OCI-LY1 (cell line): ENCODE data around the gene ZNF653.

ENCODE experiments used
- EZH2 ChIP-seq: fragments of 200-600 bp; sonication (generic), shearing (Covaris generic); IDR thresholded peaks from 2 replicates; pipeline ENCODE4 v1.8.0; 2017; ENCODE audit warnings: borderline replicate concordance, mixed run types, mild to moderate bottlenecking, antibody characterized with exemption, low read length, moderate library complexity, mixed read lengths
- TF ChIP-seq, protein P1 (sequence below): fragments of 200-600 bp; sonication (generic), shearing (Covaris generic); IDR thresholded peaks from 2 replicates; pipeline ENCODE4 v1.5.1; 2017; ENCODE audit warnings: mild to moderate bottlenecking, antibody characterized with exemption, low read length, moderate library complexity, mixed read lengths

DNA sequence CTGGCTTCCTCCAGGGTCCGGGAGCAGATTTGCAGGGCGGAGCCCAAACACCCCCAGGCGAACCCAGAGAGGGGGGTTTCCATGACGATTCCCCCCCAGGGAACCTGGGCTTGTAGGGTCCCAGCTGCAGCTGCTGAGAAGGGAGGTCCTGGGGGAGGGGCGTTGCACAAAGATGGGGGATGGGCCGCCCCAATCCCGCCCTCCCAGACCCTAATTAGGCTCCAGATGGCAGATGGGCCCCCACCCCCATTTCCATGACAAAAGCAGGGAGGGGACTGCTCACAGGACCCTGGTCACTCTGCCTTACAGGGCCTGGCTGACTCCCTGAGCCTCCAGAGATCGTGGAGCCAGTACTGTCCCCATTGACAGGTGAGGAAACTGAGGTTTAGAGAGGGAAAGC is 40.0 kb downstream of the ZNF653 start:
- TF ChIP-seq, protein P1, sequence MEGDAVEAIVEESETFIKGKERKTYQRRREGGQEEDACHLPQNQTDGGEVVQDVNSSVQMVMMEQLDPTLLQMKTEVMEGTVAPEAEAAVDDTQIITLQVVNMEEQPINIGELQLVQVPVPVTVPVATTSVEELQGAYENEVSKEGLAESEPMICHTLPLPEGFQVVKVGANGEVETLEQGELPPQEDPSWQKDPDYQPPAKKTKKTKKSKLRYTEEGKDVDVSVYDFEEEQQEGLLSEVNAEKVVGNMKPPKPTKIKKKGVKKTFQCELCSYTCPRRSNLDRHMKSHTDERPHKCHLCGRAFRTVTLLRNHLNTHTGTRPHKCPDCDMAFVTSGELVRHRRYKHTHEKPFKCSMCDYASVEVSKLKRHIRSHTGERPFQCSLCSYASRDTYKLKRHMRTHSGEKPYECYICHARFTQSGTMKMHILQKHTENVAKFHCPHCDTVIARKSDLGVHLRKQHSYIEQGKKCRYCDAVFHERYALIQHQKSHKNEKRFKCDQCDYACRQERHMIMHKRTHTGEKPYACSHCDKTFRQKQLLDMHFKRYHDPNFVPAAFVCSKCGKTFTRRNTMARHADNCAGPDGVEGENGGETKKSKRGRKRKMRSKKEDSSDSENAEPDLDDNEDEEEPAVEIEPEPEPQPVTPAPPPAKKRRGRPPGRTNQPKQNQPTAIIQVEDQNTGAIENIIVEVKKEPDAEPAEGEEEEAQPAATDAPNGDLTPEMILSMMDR: no peak
- TF ChIP-seq EZH2: no peak
